ENCODE data around the gene DPPA5.
"Not testable (repeated sequence)": the region's sequence is repeated elsewhere in the genome, so short reads cannot be mapped to it uniquely, and the experiment has no call there.

Gene DPPA5, protein sequence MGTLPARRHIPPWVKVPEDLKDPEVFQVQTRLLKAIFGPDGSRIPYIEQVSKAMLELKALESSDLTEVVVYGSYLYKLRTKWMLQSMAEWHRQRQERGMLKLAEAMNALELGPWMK

GRCh38 chr6:73353636-73354593 lies at the start of gene DPPA5:
Gene DPPA5, minus strand, starts transcription at chr6:73354276. Its CDS starts 51 bp downstream, at chr6:73354225.
- no peak for DNase-seq

GRCh38 chr6:73400656-73401055 lies 46.6 kb upstream of the DPPA5 start:
- no peak for DNase-seq

DNA sequence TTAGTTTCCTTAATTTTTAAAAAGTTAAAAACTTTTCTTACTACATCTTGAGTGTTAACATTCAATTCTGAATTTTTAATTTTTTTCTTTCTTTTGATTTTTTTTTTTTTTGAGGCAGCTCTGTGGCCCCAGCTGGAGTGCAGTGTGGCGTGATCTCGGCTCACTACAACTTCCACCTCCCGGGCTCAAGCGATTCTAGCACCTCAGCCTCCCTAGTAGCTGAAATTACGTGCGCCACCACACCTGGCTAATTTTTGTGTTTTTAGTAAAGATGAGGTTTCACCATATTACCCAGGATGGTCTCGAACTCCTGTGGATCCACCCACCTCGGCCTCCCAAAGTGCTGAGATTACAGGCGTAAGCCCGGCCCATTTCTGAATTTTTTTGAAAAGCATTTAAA lies 41.8 kb upstream of the DPPA5 start:
- DNase-seq, result no peak

- no peak for DNase-seq
These were observed 40.7 kb upstream of the DPPA5 start, which contains the start of gene DDX43 for GRCh38 chr6:73394577-73395354. Gene DDX43, plus strand, starts transcription at chr6:73394828. Its CDS starts 78 bp downstream, at chr6:73394906.

DNA sequence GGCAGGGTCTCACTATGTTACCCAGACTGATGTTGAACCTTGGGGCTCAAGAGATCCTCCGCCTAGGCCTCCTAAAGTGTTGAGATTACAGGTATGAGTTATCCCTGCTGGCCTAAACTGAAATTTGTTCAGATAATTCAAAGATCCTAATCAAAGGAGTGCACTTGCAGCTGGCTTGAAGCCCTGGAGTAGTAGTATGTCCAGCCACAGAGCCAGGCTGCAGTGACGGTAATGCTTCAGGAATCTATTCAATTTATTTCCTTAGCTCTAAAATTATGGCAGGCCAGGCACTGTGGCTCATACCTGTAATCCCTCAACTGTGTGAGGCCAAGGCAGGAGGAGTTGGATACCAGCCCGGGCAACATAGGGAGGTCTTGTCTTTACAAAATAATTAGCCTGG lies 39.2 kb upstream of the DPPA5 start:
- DNase-seq, result no peak

DNA sequence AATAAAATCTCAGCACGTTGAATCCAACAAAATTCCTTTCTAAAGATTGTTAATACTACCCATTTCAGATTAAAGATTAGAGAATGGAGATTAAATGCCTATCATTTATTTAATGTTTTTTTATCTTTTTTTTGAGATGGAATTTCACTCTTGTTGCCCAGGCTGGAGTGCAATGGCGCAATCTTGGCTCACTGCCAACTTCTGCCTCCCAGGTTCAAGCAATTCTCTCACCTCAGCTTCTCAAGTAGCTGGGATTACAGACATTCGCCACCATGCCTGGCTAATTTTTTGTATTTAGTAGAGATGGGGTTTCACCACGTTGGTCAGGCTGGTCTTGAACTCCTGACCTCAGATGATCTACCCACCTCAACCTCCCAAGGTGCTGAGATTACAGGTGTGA lies 38.1 kb upstream of the DPPA5 start:
- DNase-seq, result not testable (repeated sequence)

GRCh38 chr6:73391675-73392074 lies 37.6 kb upstream of the DPPA5 start:
- DNase-seq, result no peak

GRCh38 chr6:73389854-73390253 lies 35.8 kb upstream of the DPPA5 start:
- DNase-seq, result no peak

DNA sequence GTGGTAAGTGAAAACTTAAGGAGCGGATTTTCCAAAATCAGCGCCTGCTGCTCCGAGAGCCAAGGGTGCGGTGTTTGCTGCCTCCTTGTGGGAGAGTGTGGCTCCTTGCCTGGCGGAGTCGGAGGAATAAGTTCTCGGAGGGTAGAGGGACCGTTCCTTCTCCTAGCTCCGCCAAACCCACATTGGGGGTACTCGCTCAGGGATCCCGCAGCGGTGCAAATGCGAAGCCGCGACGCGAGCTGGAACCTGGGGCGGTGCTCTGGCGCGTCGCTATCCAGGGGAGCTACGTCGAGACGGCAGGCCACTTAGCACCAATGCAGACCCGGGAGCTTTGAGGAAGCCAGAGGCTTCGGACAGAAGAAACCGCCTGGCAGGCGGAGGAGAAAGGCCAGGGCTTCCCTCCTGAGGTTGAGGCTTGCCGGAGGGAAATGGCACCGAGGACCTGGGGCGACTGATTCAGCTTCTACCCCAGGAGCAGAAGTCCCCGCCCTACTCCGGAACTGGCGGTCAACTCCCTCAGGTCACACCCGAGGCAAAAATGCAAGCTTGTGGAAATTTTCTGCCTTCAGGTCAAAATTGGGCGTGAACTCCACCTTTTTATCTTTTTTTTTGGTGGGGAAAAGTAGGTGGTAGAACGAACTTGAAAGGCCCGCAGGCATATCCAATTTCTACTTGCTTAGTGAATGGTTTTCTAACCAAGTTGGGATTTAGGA lies 34.9 kb upstream of the DPPA5 start:
- DNase-seq, result peak; percentile 85

DNA sequence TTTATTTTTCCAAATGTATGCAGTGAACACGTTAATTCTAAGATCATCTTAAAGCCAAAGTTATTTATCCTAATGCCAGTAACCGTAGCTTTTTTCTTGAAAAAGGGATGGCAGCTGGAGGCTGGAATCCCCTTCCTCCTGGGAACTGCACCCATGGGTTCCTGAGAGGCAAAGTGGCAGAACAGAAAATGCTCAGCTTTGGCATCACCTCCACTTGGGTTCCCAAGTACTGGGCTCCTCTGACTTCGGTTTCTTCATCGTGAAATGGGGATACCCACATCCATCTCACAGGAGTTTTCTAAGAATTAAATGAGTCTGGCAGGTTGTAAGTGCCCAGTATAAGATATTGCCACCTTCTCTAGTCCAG lies 34.3 kb upstream of the DPPA5 start:
- no peak for DNase-seq

GRCh38 chr6:73382462-73383113 lies 28.5 kb upstream of the DPPA5 start:
- peak; percentile 16 for DNase-seq

- DNase-seq, result not testable (repeated sequence)
These were observed 27.5 kb upstream of the DPPA5 start for GRCh38 chr6:73381531-73381930.

- DNase-seq, result no peak
These were observed 23.1 kb upstream of the DPPA5 start for GRCh38 chr6:73377225-73377624.

GRCh38 chr6:73375216-73375615 lies 21.1 kb upstream of the DPPA5 start:
- no peak for DNase-seq

- no peak for DNase-seq
These were observed 18.4 kb upstream of the DPPA5 start for GRCh38 chr6:73372516-73372915.

- DNase-seq, result no peak
These were observed 17.9 kb upstream of the DPPA5 start for GRCh38 chr6:73371984-73372383.

DNA sequence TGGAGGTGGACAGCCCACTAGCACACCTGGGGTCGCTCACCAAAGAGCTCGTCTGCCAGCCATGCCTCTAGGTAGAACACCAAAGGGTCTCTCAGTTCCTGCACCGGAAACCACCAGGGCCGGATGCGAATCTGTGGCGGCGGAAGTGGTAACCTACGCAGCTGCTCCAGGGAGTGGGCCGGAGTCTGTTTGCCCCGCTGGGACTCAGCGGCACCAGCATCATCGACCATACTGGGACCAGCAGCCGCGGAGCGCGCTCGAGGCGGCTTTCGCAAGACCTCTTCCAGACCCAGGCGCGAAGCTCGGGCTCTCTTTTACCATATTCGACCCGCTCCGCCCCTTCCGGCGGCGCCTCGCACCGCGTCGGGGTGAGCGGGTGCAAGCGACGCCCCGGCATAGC lies 15.5 kb upstream of the DPPA5 start, which contains the start of gene OOEP:
OOEP (minus strand) TSS at position 335 of the 400 bp plus-strand sequence; CDS start at position 230, 105 bp downstream.
- DNase-seq, result no peak

DNA sequence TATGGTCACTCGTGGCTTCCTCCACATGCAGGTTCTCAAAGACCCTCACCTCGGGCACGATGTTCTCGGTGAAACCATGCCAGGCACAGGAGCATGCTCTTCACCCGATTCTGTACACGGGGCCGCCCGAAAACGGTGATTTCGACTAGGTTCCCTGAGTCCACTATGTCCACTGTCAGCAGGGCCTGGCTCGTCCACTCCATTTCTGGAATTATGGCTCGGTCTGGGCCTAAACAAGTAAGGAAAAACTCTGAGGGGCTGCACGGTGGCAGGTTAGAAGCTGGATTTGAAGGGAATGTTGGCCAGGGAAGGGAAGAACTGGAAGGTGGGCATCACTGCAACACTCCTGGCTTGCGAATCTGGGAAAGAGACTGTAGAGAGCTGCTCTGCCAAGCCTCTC lies 15.1 kb upstream of the DPPA5 start:
- no peak for DNase-seq

DNA sequence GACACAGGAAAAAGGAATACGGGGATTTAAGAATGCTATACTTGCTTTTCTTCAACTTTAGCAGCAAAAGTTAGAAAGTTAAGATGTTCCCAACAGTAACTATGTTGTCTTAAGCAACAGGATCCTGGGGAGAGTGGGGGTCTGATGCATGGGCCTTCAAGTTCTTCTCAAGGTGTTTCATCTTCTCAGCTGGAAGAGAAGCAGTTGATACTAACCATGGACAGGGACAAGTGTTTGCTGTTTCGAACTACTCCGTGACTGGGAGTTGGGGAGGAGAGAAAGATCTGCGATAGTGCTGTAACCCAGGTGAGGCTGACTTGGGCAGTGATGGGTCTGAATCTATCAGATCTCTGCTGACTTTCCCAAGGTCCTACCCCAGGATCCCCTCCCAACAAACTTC lies 14.6 kb upstream of the DPPA5 start:
- DNase-seq, result no peak

DNA sequence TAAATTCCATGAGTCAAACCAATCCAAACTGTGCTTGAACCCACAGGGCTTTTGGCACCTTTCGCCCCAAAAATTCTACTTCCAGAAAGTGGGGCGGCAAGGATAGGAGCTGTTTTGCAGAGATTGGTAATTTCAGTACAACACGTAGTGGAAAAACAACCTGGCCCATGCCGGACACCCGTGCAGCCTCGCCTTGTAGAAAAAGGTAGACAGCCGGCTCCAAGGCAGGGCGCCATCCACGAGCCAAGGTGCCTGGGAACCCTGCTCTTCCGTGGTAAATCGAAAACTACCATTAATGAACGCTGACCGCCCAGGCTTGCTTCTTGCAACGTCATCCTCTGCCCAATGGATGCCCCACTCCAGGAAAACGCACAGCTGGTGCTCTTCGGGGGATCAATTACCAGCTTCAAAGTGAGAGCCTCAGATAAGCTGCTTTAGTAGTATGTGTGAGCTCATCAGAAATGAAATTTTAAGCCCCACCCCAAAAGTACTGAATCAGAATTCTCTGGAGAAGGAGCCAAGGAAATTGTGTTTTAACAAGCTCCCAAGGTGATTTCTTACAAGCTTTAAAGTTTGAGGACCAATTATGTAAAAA lies 13.8 kb upstream of the DPPA5 start:
- DNase-seq, result no peak

- DNase-seq, result no peak
These were observed 10.5 kb upstream of the DPPA5 start for GRCh38 chr6:73364549-73364948.

GRCh38 chr6:73364121-73364520 lies 10.0 kb upstream of the DPPA5 start:
- DNase-seq, result no peak

Measured in NCI-H226 (cell line).